HG02571 (cell line): ENCODE results near the gene TNNI3K.
A peak's percentile ranks its signal among the peaks of the same experiment; 100 is the strongest.

Source experiments
- ATAC-seq: cut with Tn5 transposase; IDR thresholded peaks from one replicate; pipeline ENCODE4 v1.9.1; 2021; ENCODE audit warnings: mild to moderate bottlenecking, moderate library complexity; ENCODE audit not compliant: unreplicated experiment

TNNI3K gene

DNA sequence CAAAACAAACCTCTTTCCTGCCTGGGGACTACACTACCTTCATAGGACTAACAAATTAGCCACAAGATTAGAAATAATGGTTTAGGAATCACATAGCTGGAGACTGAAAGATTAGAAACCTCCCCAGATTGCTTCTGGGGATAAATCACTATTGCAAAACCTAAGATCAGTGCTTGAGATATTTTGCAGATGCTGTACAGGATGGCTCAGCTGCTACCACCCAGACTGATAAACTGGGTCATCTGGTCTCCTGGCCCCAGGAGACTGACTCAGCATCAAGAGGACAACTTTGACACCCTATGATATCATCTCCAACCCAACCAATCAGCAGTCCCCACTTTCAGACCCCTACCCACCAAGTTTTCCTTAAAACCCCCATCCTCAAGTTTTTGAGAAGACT, 140.2 kb downstream of the TNNI3K start:
- no peak for ATAC-seq

DNA sequence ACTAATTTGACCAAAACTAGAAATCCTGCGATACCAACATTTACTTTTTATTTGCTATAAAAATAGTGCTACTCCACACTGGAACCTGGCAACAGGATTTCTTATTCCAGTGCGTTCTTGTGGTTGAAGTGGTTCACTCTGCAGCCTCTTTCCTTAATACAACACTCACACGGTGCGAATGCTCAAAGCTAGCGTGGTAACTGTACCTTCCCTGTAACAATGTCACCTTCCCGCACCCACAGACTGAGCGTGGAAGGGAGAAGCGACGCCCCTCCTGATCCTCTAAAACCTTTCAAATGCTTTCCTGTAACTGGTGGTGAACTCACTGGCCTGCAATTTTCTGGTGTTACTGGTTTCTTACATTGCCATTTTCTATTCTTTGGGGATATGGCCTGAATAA, 145.1 kb downstream of the TNNI3K start:
- ATAC-seq = no peak

DNA sequence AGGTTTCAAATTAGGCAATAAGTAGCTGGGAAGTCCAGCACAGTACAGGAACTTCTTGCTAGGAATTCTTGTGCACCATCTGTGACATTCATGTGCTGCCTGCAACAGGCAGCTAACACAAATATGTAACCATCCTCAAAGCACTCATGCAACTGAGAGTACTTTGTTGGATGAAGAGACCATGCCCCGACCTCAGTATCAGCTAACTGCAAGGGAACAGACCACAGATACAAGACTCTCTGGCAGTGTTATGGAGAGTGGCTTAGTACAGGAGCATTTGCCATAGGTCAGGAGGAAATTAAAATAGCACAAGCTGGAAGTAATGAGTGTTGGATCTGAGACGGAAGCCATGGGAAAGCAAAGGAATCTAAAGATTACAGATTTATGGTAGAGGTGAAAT, 153.7 kb downstream of the TNNI3K start:
- ATAC-seq = no peak

DNA sequence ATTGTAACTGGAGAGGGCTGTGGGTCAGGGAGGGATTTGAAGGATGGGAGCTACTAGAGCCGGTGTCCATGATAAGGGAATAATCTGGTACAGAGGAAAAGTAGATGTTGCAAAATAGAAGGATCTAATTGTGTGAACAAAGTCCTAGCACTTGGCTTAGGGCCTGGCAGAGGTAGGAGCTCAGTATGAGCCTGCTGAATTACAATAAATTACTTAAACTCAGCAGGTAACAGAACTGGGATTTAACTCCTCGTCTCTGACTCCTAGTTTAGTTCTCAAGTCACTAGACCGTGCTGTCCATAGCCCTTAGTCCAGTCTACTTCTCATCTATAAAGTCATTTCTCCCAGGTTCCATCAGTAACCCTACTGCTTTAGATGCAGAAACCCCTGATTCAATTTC, 157.0 kb downstream of the TNNI3K start:
- ATAC-seq = no peak

DNA sequence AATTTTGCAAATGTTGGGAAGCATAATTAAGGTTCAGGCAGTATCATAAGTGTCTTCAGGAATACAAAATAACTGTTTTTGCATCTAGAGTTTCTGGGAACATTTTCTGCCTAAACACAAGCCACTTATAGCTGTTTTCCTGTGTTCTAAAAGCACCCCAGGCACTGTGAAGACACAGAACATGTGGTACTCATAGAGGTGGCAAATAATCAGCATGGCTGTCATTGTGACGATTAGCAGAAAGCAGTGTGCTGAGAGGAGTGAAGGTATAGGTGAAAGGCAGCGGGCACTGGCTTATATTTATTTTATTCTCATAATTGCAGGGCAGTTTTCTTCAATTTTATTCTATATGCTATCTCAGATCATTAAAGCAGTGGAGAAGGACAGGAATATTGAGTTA, 157.7 kb downstream of the TNNI3K start:
- ATAC-seq = no peak

DNA sequence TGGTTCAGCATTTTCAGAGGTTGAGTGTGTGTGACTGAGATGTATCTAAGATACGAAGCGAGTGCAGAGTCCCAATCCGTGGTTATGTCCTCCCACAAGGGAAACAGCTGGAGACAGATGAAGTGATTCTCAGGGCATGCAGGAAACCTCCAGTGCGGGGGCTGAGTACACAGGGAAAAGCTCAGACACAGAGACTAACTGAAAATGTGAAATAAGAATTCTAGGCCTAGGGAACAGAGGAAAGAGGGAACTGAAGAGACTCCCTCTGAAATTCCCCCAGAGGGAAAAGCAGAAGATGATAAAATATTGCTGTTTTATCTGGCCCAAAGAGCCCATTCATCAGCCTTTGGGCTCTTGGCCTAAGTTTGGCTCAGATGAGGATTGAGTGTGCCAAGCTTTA, 160.4 kb downstream of the TNNI3K start:
- no peak for ATAC-seq

DNA sequence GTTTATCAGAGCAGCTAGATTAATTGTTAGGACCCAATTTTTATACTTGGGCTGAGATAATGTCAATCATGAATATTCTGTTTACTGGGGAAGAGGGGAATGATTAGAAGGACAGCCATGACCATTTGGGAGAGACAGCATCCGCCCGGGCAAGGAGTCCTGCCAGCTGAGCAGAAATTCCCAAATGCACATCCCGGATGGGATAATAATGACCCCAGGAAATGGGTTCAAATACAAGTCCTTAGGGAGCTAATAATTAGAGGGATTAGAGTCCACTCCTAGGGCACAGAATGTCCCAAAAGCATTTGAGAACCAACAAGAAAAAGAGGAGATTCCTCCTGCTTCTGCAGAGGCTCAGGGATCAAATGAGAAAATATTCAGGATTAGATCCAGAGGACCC, 161.3 kb downstream of the TNNI3K start:
- ATAC-seq = no peak

DNA sequence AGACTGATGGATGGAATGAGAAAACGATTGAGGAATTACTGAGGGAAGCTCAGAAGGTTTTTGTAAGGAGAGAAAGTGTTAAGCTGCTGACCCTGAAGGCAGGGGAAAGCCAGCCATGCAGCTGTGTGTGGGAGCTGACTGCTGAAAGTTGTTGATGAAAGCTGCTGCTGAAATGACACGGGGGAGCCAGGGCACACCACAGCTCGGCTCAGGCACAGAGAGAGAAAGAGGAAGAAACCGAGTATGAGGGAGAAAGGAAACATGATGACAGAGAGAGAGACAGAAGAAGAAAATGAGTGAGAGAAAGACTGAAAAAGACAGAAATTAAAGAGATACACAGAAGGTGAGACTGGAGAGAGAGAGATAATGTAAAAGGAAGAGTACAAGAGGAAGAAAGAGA, 161.7 kb downstream of the TNNI3K start:
- ATAC-seq = no peak

DNA sequence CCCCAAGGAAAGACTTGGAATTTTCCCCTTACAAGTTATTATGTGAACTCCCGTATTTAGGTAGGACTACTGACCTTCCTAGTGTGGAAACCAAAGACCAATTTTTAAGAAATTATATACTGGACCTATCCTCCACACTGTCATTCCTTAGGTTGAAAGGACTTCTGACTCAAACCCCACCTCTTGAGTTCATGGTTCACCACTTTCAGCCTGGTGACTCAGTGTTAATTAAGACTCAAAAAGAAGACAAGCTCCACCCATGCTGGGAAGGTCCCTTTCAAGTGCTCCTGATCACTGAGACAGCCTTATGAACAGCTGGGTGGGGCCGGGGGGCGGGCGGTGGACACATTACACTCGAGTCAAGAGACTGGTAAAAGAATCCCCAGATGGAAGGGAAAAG, 164.1 kb downstream of the TNNI3K start:
- peak; percentile 65 for ATAC-seq

DNA sequence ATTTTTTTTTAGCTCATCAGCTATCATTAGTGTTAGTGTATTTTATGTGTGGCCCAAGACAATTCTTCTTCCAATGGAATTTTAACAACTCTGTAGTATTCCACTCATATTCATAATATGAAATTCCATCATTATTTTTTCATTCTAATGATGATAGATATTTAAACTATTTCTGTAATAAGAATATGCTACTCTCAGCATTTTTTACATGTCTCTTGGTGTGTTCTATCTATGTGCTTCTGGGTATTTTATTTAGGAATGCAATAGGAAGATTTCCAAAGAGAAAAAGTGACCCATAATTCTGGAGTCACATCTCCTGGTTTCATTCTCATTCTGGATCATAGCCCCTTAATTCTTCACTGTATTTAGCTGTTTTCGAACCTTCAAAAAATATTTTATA, 167.7 kb downstream of the TNNI3K start:
- no peak for ATAC-seq

DNA sequence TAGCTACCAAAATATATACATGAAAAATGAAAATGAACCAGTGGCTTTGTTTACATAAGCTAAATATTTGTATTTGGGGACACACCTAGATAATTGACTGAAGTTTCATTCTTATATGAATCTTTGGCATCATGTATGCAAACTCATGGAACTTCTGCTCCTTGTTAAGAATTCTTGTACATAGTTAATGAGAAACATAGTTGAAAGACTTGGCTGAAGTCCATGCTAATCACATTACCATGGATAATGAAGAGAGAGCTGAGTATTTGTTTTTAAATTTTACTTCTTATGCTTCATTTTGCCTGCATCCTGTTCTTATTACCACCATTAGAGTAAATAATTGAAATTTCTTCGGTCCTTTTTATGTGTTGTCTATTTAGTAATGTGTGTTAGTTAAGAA, 168.4 kb downstream of the TNNI3K start:
- no peak for ATAC-seq

DNA sequence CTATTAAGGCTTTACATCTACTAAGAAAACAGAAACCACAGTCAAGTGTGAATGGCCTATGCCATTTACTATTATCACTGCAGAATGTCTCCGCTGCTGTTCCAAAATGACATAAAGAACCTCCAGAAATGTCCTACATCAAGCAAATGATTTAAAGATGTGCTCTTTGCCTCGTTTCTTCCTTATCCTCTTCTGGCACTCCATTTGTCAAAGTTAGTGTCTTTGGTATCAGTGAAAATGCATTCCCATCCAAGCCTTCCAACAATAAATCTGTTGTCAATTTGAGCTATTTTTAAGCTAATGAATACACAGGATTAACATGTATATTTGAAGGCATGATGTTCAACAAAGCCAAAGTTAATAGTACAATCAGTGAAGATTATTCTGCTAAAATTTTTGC, 171.6 kb downstream of the TNNI3K start:
- ATAC-seq = no peak

DNA sequence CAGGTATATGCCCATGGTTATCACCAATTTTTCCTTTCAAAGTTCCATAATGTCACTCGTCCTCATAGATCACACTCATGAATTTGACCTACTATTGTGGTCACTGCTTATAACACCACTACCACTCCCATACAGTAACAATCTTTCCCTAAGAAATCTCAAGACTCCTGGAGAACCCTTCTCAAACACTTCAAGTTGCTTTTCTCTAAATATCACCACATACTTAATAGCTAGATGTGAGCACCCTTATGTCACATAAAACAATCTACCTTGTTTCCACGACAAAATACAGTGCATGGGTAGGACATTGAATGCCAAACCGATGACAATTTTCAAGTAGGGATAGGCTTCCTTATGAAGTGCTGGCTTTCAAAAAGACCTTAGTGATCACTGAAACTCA, 172.7 kb downstream of the TNNI3K start:
- no peak for ATAC-seq

DNA sequence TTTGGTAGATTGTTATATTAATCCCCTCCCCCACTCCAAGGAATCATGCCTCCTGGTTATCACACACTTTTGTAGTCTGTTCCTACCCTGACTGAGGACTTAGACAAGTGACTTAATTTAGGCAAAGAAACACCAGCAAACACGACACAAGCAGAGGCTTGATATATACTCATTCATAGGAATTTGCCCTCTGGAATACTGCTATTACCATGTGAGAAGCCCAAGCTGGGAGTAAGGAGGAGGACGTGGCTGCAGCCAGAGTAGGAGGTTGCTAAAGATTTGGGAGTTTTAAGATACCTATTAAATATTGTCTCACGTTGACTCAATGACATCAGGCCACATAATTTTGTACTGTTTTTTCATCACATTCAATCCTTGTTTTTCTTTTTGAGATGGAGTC, 177.1 kb downstream of the TNNI3K start:
- no peak for ATAC-seq

DNA sequence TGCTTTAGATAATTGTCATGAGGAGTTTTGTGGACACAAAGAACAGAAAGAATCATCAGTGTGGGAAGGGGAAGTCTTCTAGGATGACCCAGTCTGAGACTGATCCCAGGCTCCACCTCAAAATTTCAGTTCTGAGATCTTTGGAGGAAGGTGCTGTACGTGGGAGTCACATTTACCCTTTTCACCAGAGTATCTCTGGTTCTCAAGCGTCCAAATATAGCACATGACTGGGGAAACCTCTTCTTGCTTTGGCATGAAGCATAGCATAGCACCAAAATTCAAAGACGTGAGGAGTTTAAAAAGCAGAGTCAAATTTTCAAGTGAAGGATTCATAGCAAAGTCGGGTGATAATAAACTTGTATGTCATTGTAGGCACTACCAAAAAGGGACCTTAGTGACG, 180.7 kb downstream of the TNNI3K start:
- no peak for ATAC-seq

DNA sequence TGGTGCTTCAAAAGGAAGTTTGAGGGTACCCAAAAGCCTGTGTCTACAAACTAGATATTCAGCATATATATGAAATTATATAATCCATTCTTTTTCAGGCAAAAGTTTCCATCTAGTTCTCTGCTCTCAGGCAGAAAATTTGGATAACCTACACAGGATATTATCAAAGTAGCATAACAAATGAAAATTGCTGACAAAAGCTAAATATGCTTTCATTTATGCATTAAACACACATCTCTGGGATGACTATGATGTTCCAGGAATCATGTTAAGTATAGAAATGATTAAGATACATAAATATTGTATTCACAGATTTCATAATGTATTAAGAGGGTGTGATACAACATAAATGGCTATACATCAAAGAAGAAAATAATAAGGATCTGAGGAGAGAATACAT, 184.4 kb downstream of the TNNI3K start:
- no peak for ATAC-seq

DNA sequence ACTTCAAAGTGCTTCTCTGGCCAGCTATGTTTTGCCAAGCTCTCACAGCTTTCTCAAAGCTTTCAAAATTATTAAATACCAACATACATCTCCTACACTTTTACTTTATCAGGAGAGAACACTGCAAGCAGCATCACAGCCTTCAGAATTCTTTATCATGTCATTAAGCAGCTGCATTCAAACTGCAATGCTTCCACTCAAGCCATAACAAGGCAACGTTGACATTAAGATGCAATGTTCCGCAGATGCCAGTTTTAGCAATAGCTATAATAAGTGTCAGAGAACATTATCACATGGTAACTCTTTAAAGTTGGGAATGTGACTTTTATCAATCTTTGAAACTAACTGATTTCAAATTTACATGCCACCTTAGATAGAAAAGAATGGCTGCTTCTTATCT, 185.3 kb downstream of the TNNI3K start:
- no peak for ATAC-seq

DNA sequence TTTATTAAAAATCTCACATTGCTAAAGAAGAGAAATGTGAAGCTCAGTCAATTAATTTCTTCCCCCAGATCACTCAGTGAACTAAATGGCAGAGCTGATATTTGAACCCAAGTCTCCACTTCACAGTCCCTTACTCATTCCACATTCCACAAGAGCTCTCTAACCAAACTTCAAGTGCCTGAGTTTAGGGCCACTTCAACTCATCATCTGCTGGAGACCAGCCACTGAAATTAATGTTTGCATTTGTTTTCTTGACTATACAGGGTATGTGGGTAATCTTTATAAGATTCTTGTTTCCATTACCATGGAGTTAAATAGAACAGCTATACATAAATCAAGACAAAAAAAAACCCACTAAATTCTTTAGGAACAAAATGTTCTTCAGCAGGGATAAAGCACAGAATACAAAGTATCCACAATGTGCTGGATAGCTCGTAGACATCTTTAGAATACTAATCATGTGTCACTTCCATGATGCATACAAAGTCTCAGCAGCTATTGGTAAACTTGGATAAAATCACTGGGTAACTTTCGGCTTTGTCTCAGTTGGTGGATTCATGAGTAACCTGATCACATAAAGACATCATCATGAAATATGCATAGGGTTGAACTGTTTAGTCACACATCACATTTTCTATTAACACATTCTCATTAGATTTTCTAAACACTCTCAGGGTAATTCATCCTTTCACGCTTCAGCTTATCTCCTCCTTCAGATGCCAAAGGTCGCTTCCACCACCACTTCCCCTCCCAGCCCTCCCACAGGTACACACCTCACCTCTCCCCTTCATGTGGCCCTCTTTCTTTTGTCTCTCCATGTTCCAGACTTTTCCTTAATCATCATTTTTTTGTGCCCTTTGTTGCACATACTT, 187.5 kb downstream of the TNNI3K start:
- no peak for ATAC-seq

DNA sequence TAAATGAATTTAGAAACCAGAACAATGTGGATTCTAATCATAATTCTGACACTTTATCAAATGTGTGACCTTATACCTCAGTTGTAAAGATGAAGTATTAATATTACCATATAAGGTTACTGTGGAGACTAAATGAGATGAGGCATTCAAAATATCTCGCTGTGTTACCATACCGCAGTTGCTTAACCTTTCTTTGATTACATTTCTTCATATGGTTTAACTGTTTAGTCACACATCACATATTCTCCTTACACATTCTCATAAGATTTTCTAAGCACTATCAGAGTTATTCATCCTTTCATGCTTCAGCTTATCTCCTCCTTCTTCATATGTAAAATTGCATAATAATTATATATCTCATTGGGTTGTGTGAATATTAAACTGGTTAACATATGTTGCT, 188.3 kb downstream of the TNNI3K start:
- ATAC-seq = no peak

DNA sequence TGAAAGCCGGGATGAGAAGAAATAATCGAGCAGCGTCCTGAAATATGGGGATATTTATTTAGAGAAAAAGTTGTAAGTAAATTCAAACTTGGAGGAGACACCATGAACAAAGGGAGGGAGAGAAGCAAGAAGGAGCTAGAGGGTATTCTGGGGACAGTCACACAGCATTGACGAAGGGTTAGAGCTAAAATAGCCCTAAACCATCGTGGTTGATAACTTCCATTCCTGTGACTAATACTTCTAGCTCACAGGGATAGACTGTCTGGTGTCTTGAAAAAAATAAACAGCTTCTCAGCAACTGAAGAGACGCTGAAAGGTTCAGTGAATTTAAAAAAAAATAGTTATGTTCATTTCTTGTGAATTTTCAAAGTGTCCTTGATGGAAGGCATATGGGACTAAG, 190.5 kb downstream of the TNNI3K start:
- no peak for ATAC-seq

DNA sequence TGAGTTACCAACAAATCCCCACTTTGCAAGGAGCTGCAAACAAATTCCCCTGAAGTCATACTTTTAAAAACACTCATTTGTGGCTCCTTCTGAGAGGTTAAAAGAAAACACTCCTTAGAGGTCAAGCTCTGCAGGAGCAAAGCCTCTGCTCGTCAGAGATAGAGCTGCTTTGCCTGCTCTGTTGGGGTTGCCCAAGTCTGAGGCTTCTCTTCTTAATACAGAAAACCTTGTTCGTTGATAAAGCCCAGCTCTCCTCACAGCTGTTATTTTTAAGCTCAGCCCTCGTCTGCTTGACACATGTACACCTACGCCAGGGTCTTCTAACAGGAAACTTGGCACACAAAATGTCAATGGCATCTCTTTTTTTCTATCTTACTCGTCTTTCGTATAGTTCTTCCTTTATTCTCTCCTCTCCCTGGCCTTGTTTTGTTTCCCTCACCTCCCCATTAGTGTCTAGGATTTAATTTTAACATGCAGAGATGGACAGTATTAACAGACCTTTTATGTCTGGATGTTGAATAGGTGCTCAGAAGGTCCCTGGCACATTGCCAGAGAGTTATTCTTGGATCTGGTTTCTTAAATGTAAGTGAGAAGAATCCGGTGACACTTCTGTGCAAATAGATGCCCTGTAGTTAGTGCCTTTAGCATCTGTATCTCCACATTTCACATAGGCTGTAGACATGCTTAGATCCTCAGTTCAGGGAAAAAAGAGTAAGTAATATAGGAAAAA, 191.2 kb downstream of the TNNI3K start:
- no peak for ATAC-seq

DNA sequence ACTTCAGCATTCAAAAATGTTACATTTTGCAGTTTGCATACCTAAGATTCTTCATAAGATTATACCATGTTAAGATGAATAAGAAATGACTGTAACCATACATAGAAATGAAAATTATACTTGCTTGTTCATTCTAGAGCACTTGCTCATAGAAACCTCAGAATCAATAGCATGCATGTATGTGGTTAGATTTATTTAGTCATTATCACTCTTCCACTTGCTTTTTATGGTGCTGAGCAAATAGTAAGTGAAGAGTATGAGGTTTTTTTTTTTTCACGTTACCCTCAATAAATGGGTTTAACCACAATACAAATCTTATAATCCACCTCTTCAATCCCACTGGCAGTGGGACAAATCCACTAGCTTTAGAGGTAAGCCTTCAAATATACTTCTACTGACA, 192.5 kb downstream of the TNNI3K start:
- ATAC-seq = no peak
